Measurements from ENCODE around the gene RAB1A. TPM values are rescaled to one million over a fixed set of nuclear protein-coding genes. Genes with fewer than 3 reads are reported as not detected.
A peak's percentile ranks its signal among the peaks of the same experiment; 100 is the strongest.

RAB1A gene
- total RNA-seq, 1 donor from 2014 or later = 58.5 TPM

- Histone ChIP-seq H3K27ac (ENCODE audit: low read depth, low read length) (peak within 1 kb of the TSS; percentile 93), H3K9me3 (ENCODE audit: control insufficient read depth in 3 of 3, low read length in 3 of 3) (no peaks in the 10 kb centered on the region), H3K4me3 (ENCODE audit: low read length in 3 of 3) (peak within 1 kb of the TSS; percentile 85 to 88 (median 86)), H3K4me1 (ENCODE audit: control insufficient read depth in 3 of 3, insufficient read depth in 3 of 3, low read length in 3 of 3) (peaks cover 42 to 52% (median 42%) of the 10 kb centered on the region in 3 donors), H3K36me3 (ENCODE audit: control insufficient read depth in 3 of 3, insufficient read depth in 3 of 3, low read length in 3 of 3) (no peaks in the 10 kb centered on the region), H3K27me3 (ENCODE audit: control insufficient read depth in 3 of 3, insufficient read depth in 3 of 3, low read length in 3 of 3) (no peaks in the 10 kb centered on the region), H3K9ac (ENCODE audit: low read depth in 1 of 3, low read length in 3 of 3) (peak within 1 kb of the TSS; percentile 84 to 91 (median 84))
These were observed 73.5 kb downstream of the RAB1A start, which contains the start of gene CEP68 for GRCh38 chr2:65056215-65057053. TSS of gene CEP68 (plus strand) at chr2:65056416. CDS start at chr2:65069445, 13,029 bp downstream.

GRCh38 chr2:65055422-65056214 lies 74.3 kb downstream of the RAB1A start:
- Histone ChIP-seq H3K36me3 (ENCODE audit: control insufficient read depth in 3 of 3, insufficient read depth in 3 of 3, low read length in 3 of 3) (no peaks in the 10 kb centered on the region), H3K9ac (ENCODE audit: low read depth in 1 of 3, low read length in 3 of 3) (peak overlapping the region; percentile 80 to 91 (median 84)), H3K9me3 (ENCODE audit: control insufficient read depth in 3 of 3, low read length in 3 of 3) (no peaks in the 10 kb centered on the region), H3K4me1 (ENCODE audit: control insufficient read depth in 3 of 3, insufficient read depth in 3 of 3, low read length in 3 of 3) (peaks cover 35 to 48% (median 37%) of the 10 kb centered on the region in 3 donors), H3K4me3 (ENCODE audit: low read length in 3 of 3) (peak overlapping the region; percentile 85 to 88 (median 86)), H3K27me3 (ENCODE audit: control insufficient read depth in 3 of 3, insufficient read depth in 3 of 3, low read length in 3 of 3) (no peaks in the 10 kb centered on the region), H3K27ac (ENCODE audit: low read depth, low read length) (peak overlapping the region; percentile 93)

- Histone ChIP-seq H3K27me3 (ENCODE audit: control insufficient read depth in 3 of 3, insufficient read depth in 3 of 3, low read length in 3 of 3) (no peaks in the 10 kb centered on the region), H3K9ac (ENCODE audit: low read depth in 1 of 3, low read length in 3 of 3) (peak overlapping the region in 2 of 3 donors; percentile 84 to 91), H3K9me3 (ENCODE audit: control insufficient read depth in 3 of 3, low read length in 3 of 3) (no peaks in the 10 kb centered on the region), H3K4me3 (ENCODE audit: low read length in 3 of 3) (peak overlapping the region; percentile 85 to 88 (median 86)), H3K4me1 (ENCODE audit: control insufficient read depth in 3 of 3, insufficient read depth in 3 of 3, low read length in 3 of 3) (peaks cover 33 to 44% (median 34%) of the 10 kb centered on the region in 3 donors), H3K27ac (ENCODE audit: low read depth, low read length) (peak overlapping the region; percentile 93), H3K36me3 (ENCODE audit: control insufficient read depth in 3 of 3, insufficient read depth in 3 of 3, low read length in 3 of 3) (no peaks in the 10 kb centered on the region)
These were observed 75.0 kb downstream of the RAB1A start for GRCh38 chr2:65054749-65055421.

- Histone ChIP-seq H3K4me1 (ENCODE audit: control insufficient read depth in 3 of 3, insufficient read depth in 3 of 3, low read length in 3 of 3) (peaks cover 19 to 30% (median 21%) of the 10 kb centered on the region in 3 donors), H3K9ac (ENCODE audit: low read depth in 1 of 3, low read length in 3 of 3) (no peak overlapping the region), H3K36me3 (ENCODE audit: control insufficient read depth in 3 of 3, insufficient read depth in 3 of 3, low read length in 3 of 3) (peaks cover 0 to 5% (median 0%) of the 10 kb centered on the region in 3 donors), H3K9me3 (ENCODE audit: control insufficient read depth in 3 of 3, low read length in 3 of 3) (no peaks in the 10 kb centered on the region), H3K27ac (ENCODE audit: low read depth, low read length) (no peak overlapping the region), H3K4me3 (ENCODE audit: low read length in 3 of 3) (no peak overlapping the region), H3K27me3 (ENCODE audit: control insufficient read depth in 3 of 3, insufficient read depth in 3 of 3, low read length in 3 of 3) (no peaks in the 10 kb centered on the region)
These were observed 76.7 kb downstream of the RAB1A start for GRCh38 chr2:65053199-65053598.

GRCh38 chr2:65050931-65051330 lies 79.0 kb downstream of the RAB1A start:
- Histone ChIP-seq H3K36me3 (ENCODE audit: control insufficient read depth in 3 of 3, insufficient read depth in 3 of 3, low read length in 3 of 3) (peaks cover 0 to 5% (median 0%) of the 10 kb centered on the region in 3 donors), H3K27ac (ENCODE audit: low read depth, low read length) (no peak overlapping the region), H3K4me3 (ENCODE audit: low read length in 3 of 3) (no peak overlapping the region), H3K27me3 (ENCODE audit: control insufficient read depth in 3 of 3, insufficient read depth in 3 of 3, low read length in 3 of 3) (no peaks in the 10 kb centered on the region), H3K9me3 (ENCODE audit: control insufficient read depth in 3 of 3, low read length in 3 of 3) (no peaks in the 10 kb centered on the region), H3K4me1 (ENCODE audit: control insufficient read depth in 3 of 3, insufficient read depth in 3 of 3, low read length in 3 of 3) (peaks cover 7 to 16% (median 11%) of the 10 kb centered on the region in 3 donors), H3K9ac (ENCODE audit: low read depth in 1 of 3, low read length in 3 of 3) (no peak overlapping the region)

GRCh38 chr2:65049010-65049639 lies 80.8 kb downstream of the RAB1A start:
- Histone ChIP-seq H3K4me1 (ENCODE audit: control insufficient read depth in 3 of 3, insufficient read depth in 3 of 3, low read length in 3 of 3) (peaks cover 0 to 3% (median 0%) of the 10 kb centered on the region in 3 donors), H3K27me3 (ENCODE audit: control insufficient read depth in 3 of 3, insufficient read depth in 3 of 3, low read length in 3 of 3) (no peaks in the 10 kb centered on the region), H3K27ac (ENCODE audit: low read depth, low read length) (no peak overlapping the region), H3K9me3 (ENCODE audit: control insufficient read depth in 3 of 3, low read length in 3 of 3) (no peaks in the 10 kb centered on the region), H3K36me3 (ENCODE audit: control insufficient read depth in 3 of 3, insufficient read depth in 3 of 3, low read length in 3 of 3) (peaks cover under 1 to 5% (median 2%) of the 10 kb centered on the region in 3 donors), H3K4me3 (ENCODE audit: low read length in 3 of 3) (no peak overlapping the region), H3K9ac (ENCODE audit: low read depth in 1 of 3, low read length in 3 of 3) (no peak overlapping the region)

GRCh38 chr2:65046633-65047407 lies 83.1 kb downstream of the RAB1A start:
- Histone ChIP-seq H3K9ac (ENCODE audit: low read depth in 1 of 3, low read length in 3 of 3) (no peak overlapping the region), H3K36me3 (ENCODE audit: control insufficient read depth in 3 of 3, insufficient read depth in 3 of 3, low read length in 3 of 3) (peaks cover 2 to 5% (median 2%) of the 10 kb centered on the region in 3 donors), H3K4me3 (ENCODE audit: low read length in 3 of 3) (no peak overlapping the region), H3K27me3 (ENCODE audit: control insufficient read depth in 3 of 3, insufficient read depth in 3 of 3, low read length in 3 of 3) (no peaks in the 10 kb centered on the region), H3K27ac (ENCODE audit: low read depth, low read length) (peak overlapping the region; percentile 10), H3K9me3 (ENCODE audit: control insufficient read depth in 3 of 3, low read length in 3 of 3) (no peaks in the 10 kb centered on the region), H3K4me1 (ENCODE audit: control insufficient read depth in 3 of 3, insufficient read depth in 3 of 3, low read length in 3 of 3) (peaks cover 0 to 3% (median 0%) of the 10 kb centered on the region in 3 donors)

- no peak overlapping the region for H3K27ac ChIP-seq (ENCODE audit: low read depth, low read length)
- H3K36me3 ChIP-seq (ENCODE audit: control insufficient read depth in 3 of 3, insufficient read depth in 3 of 3, low read length in 3 of 3) = peaks cover 2 to 5% (median 2%) of the 10 kb centered on the region in 3 donors
- no peaks in the 10 kb centered on the region for H3K27me3 ChIP-seq (ENCODE audit: control insufficient read depth in 3 of 3, insufficient read depth in 3 of 3, low read length in 3 of 3)
- no peaks in the 10 kb centered on the region for H3K9me3 ChIP-seq (ENCODE audit: control insufficient read depth in 3 of 3, low read length in 3 of 3)
- no peak overlapping the region for H3K9ac ChIP-seq (ENCODE audit: low read depth in 1 of 3, low read length in 3 of 3)
- peaks cover 0 to 3% (median 1%) of the 10 kb centered on the region in 3 donors for H3K4me1 ChIP-seq (ENCODE audit: control insufficient read depth in 3 of 3, insufficient read depth in 3 of 3, low read length in 3 of 3)
- no peak overlapping the region for H3K4me3 ChIP-seq (ENCODE audit: low read length in 3 of 3)
These were observed 84.3 kb downstream of the RAB1A start for GRCh38 chr2:65045651-65046050.
